HCT116 (cell line): ENCODE data around the gene TAX1BP1. TPM values are rescaled to one million over a fixed set of nuclear protein-coding genes. Genes with fewer than 3 reads are reported as not detected.

Source experiments
- ATAC-seq: fragments of 200-7000 bp; cut with Tn5 transposase; 2 replicates; pipeline ENCODE4 v1.9.1; 2020; ENCODE audit warnings: mild to moderate bottlenecking, moderate library complexity
- BruUV-seq: library from RNA; stranded (reverse); fragments of 400-500 nt; replicated peaks from 2 replicates; lab custom pipeline; 2021; lab: Mats Ljungman, UMichigan
- CTCF ChIA-PET: fragments of 300-600 bp; sonication (Branson Sonifier 250); formaldehyde crosslinking; loops from one replicate; lab custom pipeline; 2021; ENCODE audit warnings: antibody characterized with exemption; lab: Charles Lee
- POLR2A ChIA-PET: fragments of 300-600, 350-600 bp; sonication (Branson Sonifier 250); formaldehyde crosslinking; loops from one replicate; lab custom pipeline; 2021; ENCODE audit warnings: antibody characterized with exemption; lab: Charles Lee
- RAD21 ChIA-PET, 2 experiments: fragments of 300-600 bp; sonication (Branson Sonifier 250); formaldehyde crosslinking; loops; one replicate each; lab custom pipeline; 2023; ENCODE audit warnings: low total read pairs in 2 of 2; ENCODE audit not compliant: uncharacterized antibody in 2 of 2, unreplicated experiment in 2 of 2, low non-redundant PET in 1 of 2; lab: Charles Lee
- DNase-seq: peaks from one replicate; pipeline ENCODE4 v3.0.0-alpha.2; 2010; ENCODE audit warnings: low read depth, low spot score
- H2AFZ ChIP-seq: fragments of 200-600 bp; shearing (Covaris generic), sonication (generic); 2 replicates; pipeline ENCODE4 v1.6.1; 2017; ENCODE audit warnings: low read depth, mixed run types, mixed read lengths, antibody characterized with exemption, low read length; ENCODE audit not compliant: poor library complexity, severe bottlenecking
- H3K27ac ChIP-seq: 2 replicates; pipeline ENCODE4 v1.5.1; 2012; ENCODE audit warnings: low read depth, low read length
- H3K27me3 ChIP-seq: fragments of 200-600 bp; sonication (generic); 2 replicates; pipeline ENCODE4 v1.6.1; 2016; ENCODE audit warnings: mixed run types, low read length, mixed read lengths; ENCODE audit not compliant: insufficient read depth
- H3K36me3 ChIP-seq, 2 experiments: fragments of 200-500 bp in 1 of 2; fragments of 200-600 bp in 1 of 2; sonication (Bioruptor generic) in 1 of 2; sonication (generic) in 1 of 2; 2 replicates each; pipeline versions ENCODE4 v1.5.1 to v1.6.1; 2014 to 2016; ENCODE audit warnings: low read length in 2 of 2, inconsistent platforms in 1 of 2, mixed read lengths in 1 of 2, mixed run types in 1 of 2; ENCODE audit not compliant: insufficient read depth in 2 of 2, control insufficient read depth in 1 of 2
- H3K4me1 ChIP-seq, 2 experiments: fragments of 200-600 bp in 1 of 2; sonication (generic) in 1 of 2; 2 replicates each; pipeline versions ENCODE4 v1.5.1 to v1.6.1; 2012 to 2017; ENCODE audit warnings: low read length in 2 of 2, inconsistent platforms in 1 of 2, mild to moderate bottlenecking in 1 of 2, mixed read lengths in 1 of 2, mixed run types in 1 of 2, moderate library complexity in 1 of 2; ENCODE audit not compliant: insufficient read depth in 2 of 2, control insufficient read depth in 1 of 2
- H3K4me2 ChIP-seq: fragments of 200-600 bp; sonication (generic); 2 replicates; pipeline ENCODE4 v1.6.1; 2017; ENCODE audit warnings: mixed run types, low read length, mixed read lengths
- H3K4me3 ChIP-seq, 2 experiments: fragments of 200-600 bp in 1 of 2; sonication (generic) in 1 of 2; replicated peaks in 1 of 2; 2 replicates each; pipeline ENCODE4 v1.5.1; 2011 to 2016; ENCODE audit warnings: low read length in 2 of 2, control low read depth in 1 of 2, low read depth in 1 of 2, mild to moderate bottlenecking in 1 of 2, mixed read lengths in 1 of 2, mixed run types in 1 of 2
- H3K79me2 ChIP-seq: fragments of 200-600 bp; sonication (generic); 2 replicates; pipeline ENCODE4 v1.6.1; 2017; ENCODE audit warnings: mild to moderate bottlenecking, mixed run types, low read length, moderate library complexity, mixed read lengths; ENCODE audit not compliant: insufficient read depth
- H3K9ac ChIP-seq: fragments of 200-600 bp; sonication (generic); 2 replicates; pipeline ENCODE4 v1.6.1; 2016; ENCODE audit warnings: low read length, mixed read lengths
- H3K9me2 ChIP-seq: fragments of 200-600 bp; sonication (generic), shearing (Covaris generic); 2 replicates; pipeline ENCODE4 v1.6.1; 2017; ENCODE audit warnings: mixed run types, mild to moderate bottlenecking, moderate library complexity; ENCODE audit not compliant: insufficient read depth
- H3K9me3 ChIP-seq, 2 experiments: fragments of 200-500 bp in 1 of 2; fragments of 200-600 bp in 1 of 2; sonication (Bioruptor generic) in 1 of 2; sonication (generic) in 1 of 2; 2 replicates each; pipeline ENCODE4 v1.6.1; 2014 to 2017; ENCODE audit warnings: low read length in 2 of 2, mixed read lengths in 2 of 2, inconsistent platforms in 1 of 2, low read depth in 1 of 2, mild to moderate bottlenecking in 1 of 2, mixed run types in 1 of 2, moderate library complexity in 1 of 2; ENCODE audit not compliant: control insufficient read depth in 1 of 2, insufficient read depth in 1 of 2
- H4K20me1 ChIP-seq: fragments of 200-600 bp; sonication (generic), shearing (Covaris generic); 2 replicates; pipeline ENCODE4 v1.6.1; 2017; ENCODE audit warnings: mixed run types, mild to moderate bottlenecking, moderate library complexity; ENCODE audit not compliant: insufficient read depth
- CEBPB ChIP-seq: IDR thresholded peaks from 2 replicates; pipeline ENCODE4 v1.6.1; 2012; ENCODE audit warnings: low read depth
- CTCF ChIP-seq, 3 experiments: fragments of 200-600 bp in 1 of 3; sonication (generic) in 1 of 3; IDR thresholded peaks in 2 of 3; conservative IDR thresholded peaks in 1 of 3; 2 replicates each; pipeline ENCODE4 v1.5.1; 2012 to 2017; ENCODE audit warnings: low read depth in 2 of 3, low read length in 2 of 3, antibody characterized with exemption in 1 of 3, borderline replicate concordance in 1 of 3, control low read depth in 1 of 3, mild to moderate bottlenecking in 1 of 3, mixed read lengths in 1 of 3, mixed run types in 1 of 3, moderate library complexity in 1 of 3; ENCODE audit not compliant: insufficient read depth in 1 of 3
- ELF1 ChIP-seq: IDR thresholded peaks from 2 replicates; pipeline ENCODE4 v1.6.1; 2012; ENCODE audit warnings: low read depth, borderline replicate concordance
- EZH2 ChIP-seq: fragments of 200-600 bp; sonication (generic); IDR thresholded peaks from 2 replicates; pipeline ENCODE4 v1.6.1; 2017; ENCODE audit warnings: antibody characterized with exemption, mixed run types
- FOSL1 ChIP-seq: IDR thresholded peaks from 2 replicates; pipeline ENCODE4 v1.6.1; 2012; ENCODE audit warnings: low read depth
- MAX ChIP-seq: IDR thresholded peaks from 2 replicates; pipeline ENCODE4 v1.6.1; 2012
- POLR2A ChIP-seq: IDR thresholded peaks from 2 replicates; pipeline ENCODE4 v1.7.0; 2011; ENCODE audit warnings: borderline replicate concordance; ENCODE audit not compliant: insufficient read depth, insufficient read length; ENCODE audit errors: extremely low read depth
- POLR2AphosphoS5 ChIP-seq: IDR thresholded peaks from 2 replicates; pipeline ENCODE4 v1.6.1; 2011; ENCODE audit warnings: mild to moderate bottlenecking, low read depth, low read length, moderate library complexity
- RAD21 ChIP-seq: IDR thresholded peaks from 2 replicates; pipeline ENCODE4 v1.6.1; 2012; ENCODE audit warnings: low read depth, mild to moderate bottlenecking
- SIN3A ChIP-seq: IDR thresholded peaks from 2 replicates; pipeline ENCODE4 v1.6.1; 2012; ENCODE audit warnings: low read depth
- SP1 ChIP-seq: IDR thresholded peaks from 2 replicates; pipeline ENCODE4 v1.6.1; 2012; ENCODE audit warnings: low read depth
- SRF ChIP-seq: IDR thresholded peaks from 2 replicates; pipeline ENCODE4 v1.6.1; 2012; ENCODE audit warnings: low read depth
- TCF7L2 ChIP-seq: IDR thresholded peaks from 2 replicates; pipeline ENCODE4 v1.7.0; 2011; ENCODE audit warnings: borderline replicate concordance, inconsistent platforms; ENCODE audit not compliant: insufficient read depth, insufficient read length; ENCODE audit errors: extremely low read depth
- YY1 ChIP-seq: IDR thresholded peaks from 2 replicates; pipeline ENCODE4 v1.6.1; 2011; ENCODE audit warnings: low read length, low read depth, moderate library complexity, mild to moderate bottlenecking; ENCODE audit not compliant: insufficient replicate concordance; ENCODE audit errors: extremely low read depth
- ZFX ChIP-seq: fragments of 450-650 bp; IDR thresholded peaks from 2 replicates; pipeline ENCODE4 v1.6.1; 2017
- ZNF274 ChIP-seq: fragments of 200-500 bp; sonication (Bioruptor generic); IDR thresholded peaks from 2 replicates; pipeline ENCODE4 v1.6.1; 2014; ENCODE audit warnings: mild to moderate bottlenecking, low read depth, low read length, inconsistent platforms
- intact Hi-C: fragments of 100-400 bp; cut with micrococcal nuclease; formaldehyde crosslinking; loops from 2 replicates; pipeline ENCODE4 v1.10.0; 2022
- total RNA-seq: library from RNA; stranded (reverse); gene quantifications from one replicate; pipeline ENCODE4 v1.2.1, GENCODE V29; 2021; ENCODE audit not compliant: unreplicated experiment
- TF ChIP-seq, protein P1 (sequence below): IDR thresholded peaks from 2 replicates; pipeline ENCODE4 v1.6.1; 2012; ENCODE audit warnings: low read depth

The TAX1BP1 gene
- total RNA-seq, 1 experiment from 2014 or later, result 68.1 TPM

GRCh38 chr7:27871866-27872265 lies 131.9 kb downstream of the TAX1BP1 start:
- no peak overlapping the region for H2AFZ ChIP-seq
- H3K27me3 ChIP-seq, result no peaks in the 10 kb centered on the region
- BruUV-seq, result no TSS peak
- no peaks in the 10 kb centered on the region for H3K9me2 ChIP-seq
- intact Hi-C loops, result no loop called here
- H3K36me3 ChIP-seq, result no peaks in the 10 kb centered on the region
- peaks cover 6 to 8% of the 10 kb centered on the region in 2 experiments; a peak in 2 of 4 replicates for H3K4me1 ChIP-seq
- ChIA-PET RAD21 (interaction anchor here in 1 of 2 experiments (0.6 kb wide), 1 partner anchor 126 kb away, joined by 3 read pairs; no protein-coding TSS in a partner anchor), POLR2A (no interaction called here), CTCF (no interaction called here)
- no peak overlapping the region for H3K4me3 ChIP-seq
- H3K4me2 ChIP-seq, result no peak overlapping the region
- no peak overlapping the region for H3K9ac ChIP-seq
- H3K79me2 ChIP-seq, result no peaks in the 10 kb centered on the region
- no peak overlapping the region for H3K27ac ChIP-seq
- ATAC-seq (no peak), DNase-seq (no peak)
- no peaks in the 10 kb centered on the region for H4K20me1 ChIP-seq
- TF ChIP-seq SIN3A (no peak), CTCF (IDR thresholded peaks at IDR 0.05 in 2 of 3, conservative IDR thresholded peaks at IDR 0.05 in 1 of 3; ENCODE audit: borderline replicate concordance in 1 of 3, insufficient read depth in 1 of 3, low read depth in 2 of 3, low read length in 2 of 3) (no peak), MAX (no peak), FOSL1 (no peak), RAD21 (no peak), TCF7L2 (no peak), SP1 (no peak), ZFX (no peak), YY1 (no peak), SRF (no peak), ZNF274 (no peak), ELF1 (no peak), POLR2AphosphoS5 (no peak), CEBPB (no peak), POLR2A (no peak), EZH2 (no peak)
- TF ChIP-seq, protein P1, sequence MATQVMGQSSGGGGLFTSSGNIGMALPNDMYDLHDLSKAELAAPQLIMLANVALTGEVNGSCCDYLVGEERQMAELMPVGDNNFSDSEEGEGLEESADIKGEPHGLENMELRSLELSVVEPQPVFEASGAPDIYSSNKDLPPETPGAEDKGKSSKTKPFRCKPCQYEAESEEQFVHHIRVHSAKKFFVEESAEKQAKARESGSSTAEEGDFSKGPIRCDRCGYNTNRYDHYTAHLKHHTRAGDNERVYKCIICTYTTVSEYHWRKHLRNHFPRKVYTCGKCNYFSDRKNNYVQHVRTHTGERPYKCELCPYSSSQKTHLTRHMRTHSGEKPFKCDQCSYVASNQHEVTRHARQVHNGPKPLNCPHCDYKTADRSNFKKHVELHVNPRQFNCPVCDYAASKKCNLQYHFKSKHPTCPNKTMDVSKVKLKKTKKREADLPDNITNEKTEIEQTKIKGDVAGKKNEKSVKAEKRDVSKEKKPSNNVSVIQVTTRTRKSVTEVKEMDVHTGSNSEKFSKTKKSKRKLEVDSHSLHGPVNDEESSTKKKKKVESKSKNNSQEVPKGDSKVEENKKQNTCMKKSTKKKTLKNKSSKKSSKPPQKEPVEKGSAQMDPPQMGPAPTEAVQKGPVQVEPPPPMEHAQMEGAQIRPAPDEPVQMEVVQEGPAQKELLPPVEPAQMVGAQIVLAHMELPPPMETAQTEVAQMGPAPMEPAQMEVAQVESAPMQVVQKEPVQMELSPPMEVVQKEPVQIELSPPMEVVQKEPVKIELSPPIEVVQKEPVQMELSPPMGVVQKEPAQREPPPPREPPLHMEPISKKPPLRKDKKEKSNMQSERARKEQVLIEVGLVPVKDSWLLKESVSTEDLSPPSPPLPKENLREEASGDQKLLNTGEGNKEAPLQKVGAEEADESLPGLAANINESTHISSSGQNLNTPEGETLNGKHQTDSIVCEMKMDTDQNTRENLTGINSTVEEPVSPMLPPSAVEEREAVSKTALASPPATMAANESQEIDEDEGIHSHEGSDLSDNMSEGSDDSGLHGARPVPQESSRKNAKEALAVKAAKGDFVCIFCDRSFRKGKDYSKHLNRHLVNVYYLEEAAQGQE, result no peak
- no peaks in the 10 kb centered on the region for H3K9me3 ChIP-seq
